Stimulated activated CD4-positive, alpha-beta T cell treated with anti-CD3 and anti-CD28 coated beads, TNF-alpha, amount 100 ng/mL, for 48 hours (primary cell): ENCODE data around the gene NLRP9.
"Not testable (repeated sequence)": the region's sequence is repeated elsewhere in the genome, so short reads cannot be mapped to it uniquely, and the experiment has no call there.

Experiments
- DNase-seq, 3 donors: peaks; one replicate each; pipeline ENCODE4 v3.0.0-alpha.2; 2020; ENCODE audit warnings: low read depth in 3 of 3

Gene NLRP9

DNA sequence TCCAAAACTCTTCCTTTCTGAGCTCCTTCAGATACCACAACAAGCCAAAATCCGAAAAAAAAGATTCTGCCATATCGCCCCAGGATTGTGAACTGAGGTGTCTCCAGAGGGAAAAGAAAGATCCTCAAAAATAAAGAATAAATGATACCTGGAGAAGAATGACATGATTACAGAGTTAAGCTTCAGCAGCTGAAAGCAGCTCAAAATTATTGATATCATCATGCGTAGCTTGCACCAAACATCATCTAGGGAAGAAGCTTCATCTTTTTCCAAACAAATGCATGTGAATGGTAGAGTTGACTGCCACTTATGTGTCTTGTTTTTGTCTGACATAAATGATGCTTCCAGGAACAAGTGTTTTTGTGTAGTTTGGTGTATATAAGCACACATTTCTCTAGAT is at the start of gene NLRP9:
NLRP9 (minus strand) TSS at position 101 of the 400 bp plus-strand sequence; CDS start at position 73, 28 bp downstream.
- DNase-seq = no peak

DNA sequence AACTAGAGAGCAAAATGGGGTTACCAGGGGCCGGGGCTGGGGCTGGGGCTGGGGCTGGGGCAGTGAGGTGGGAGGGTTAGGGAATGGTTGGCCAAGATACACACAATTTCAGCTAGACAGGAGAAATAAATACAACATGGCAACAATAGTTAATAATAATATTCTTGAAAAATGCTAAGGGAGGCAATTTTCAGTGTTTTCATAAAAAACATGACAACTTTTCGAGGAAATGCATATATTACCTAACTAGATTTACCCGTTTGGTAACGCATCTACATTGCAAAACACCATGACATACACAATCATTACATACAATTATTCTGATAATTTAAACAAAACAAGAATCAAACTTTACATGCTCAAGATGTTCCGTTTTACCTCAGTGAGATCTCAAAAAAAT is 42.9 kb upstream of the NLRP9 start:
- DNase-seq = no peak

DNA sequence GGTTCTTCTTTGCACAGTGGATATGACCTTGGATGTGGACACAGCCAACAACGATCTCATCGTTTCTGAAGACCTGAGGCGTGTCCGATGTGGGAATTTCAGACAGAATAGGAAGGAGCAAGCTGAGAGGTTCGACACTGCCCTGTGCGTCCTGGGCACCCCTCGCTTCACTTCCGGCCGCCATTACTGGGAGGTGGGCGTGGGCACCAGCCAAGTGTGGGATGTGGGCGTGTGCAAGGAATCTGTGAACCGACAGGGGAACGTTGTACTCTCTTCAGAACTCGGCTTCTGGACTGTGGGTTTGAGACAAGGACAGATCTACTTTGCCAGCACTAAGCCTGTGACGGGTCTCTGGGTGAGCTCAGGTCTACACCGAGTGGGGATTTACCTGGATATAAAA is 40.1 kb upstream of the NLRP9 start:
- DNase-seq = no peak

DNA sequence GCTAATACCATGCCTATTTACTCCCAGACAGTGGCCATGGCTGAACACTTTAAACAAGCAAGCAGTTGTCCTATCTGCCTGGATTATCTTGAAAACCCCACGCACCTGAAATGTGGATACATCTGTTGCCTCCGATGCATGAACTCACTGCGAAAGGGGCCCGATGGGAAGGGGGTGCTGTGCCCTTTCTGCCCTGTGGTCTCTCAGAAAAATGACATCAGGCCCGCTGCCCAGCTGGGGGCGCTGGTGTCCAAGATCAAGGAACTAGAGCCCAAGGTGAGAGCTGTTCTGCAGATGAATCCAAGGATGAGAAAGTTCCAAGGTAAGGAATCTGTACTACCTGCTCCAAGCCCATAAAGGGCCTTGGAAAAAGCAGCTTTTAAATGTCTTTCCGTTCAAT is 39.3 kb upstream of the NLRP9 start:
- no peak for DNase-seq

DNA sequence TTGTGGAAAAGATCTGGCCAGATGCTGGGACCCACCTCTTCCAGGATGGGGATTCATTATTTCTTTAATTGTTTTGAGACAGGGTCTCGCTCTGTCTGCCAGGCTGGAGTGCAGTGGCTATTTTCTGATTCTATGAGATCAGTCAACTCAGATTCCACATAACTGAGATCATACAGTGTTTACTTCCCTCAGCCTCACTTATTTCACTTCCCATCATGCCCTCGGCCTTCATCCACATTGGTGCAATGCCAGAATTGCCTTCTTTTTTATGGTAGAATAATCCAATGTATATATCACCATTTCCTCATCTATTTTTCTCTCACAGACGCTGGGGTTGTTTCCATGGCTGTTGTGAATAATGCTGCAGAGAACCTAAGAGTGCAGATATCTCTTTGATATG is 31.4 kb upstream of the NLRP9 start:
- DNase-seq = not testable (repeated sequence)

DNA sequence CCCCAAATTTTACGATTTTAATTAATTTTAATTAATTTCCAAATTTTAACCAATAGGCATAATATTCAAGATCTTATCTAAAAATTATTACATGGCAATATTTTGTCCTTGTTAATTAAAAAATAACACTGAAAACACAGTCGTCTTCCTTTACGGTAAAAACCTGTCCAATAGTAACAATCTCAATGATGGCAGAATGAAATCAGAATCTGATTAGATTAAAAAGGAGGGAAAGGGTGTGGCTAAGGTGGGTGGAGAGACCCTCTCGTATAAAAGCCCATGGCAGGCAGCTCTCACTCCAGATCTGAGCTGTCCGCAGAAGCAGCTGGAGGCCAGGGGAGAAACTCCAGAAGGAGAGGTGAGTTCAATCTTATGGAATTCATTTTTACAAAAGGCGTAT is 30.6 kb upstream of the NLRP9 start, which contains the start of gene RFPL4AL1:
RFPL4AL1 (plus strand) TSS at position 301 of the 400 bp plus-strand sequence. CDS start 2,687 bp downstream, outside the sequence.
- DNase-seq = not testable (repeated sequence)

DNA sequence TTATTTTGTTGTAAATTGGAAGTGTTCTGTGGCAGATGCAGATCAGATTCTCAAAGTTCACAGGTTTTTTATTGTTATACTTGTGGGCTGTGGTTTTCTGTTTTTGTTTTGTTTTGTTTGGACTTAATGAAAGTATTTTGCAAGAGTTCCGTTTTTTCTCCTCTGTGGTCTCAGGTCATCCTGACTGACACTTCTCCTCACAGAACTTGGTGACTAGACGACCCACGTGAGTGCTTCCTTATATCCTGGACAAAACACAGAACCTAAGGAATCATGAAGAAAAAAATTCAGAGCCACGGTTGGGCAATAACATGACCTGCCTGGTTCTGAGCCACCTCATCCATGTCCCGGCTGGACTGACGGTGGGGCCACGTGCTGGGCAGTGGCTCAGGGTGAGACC is 28.3 kb upstream of the NLRP9 start:
- no peak for DNase-seq

DNA sequence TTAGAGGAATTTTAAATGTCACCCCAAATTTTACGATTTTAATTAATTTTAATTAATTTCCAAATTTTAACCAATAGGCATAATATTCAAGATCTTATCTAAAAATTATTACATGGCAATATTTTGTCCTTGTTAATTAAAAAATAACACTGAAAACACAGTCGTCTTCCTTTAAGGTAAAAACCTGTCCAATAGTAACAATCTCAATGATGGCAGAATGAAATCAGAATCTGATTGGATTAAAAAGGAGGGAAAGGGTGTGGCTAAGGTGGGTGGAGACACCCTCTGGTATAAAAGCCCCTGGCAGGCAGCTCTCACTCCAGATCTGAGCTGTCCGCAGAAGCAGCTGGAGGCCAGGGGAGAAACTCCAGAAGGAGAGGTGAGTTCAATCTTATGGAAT is 20.6 kb upstream of the NLRP9 start, which contains the start of gene RFPL4A:
RFPL4A (plus strand) TSS at position 301 of the 400 bp plus-strand sequence. CDS start 2,704 bp downstream, outside the sequence.
- DNase-seq = not testable (repeated sequence)

DNA sequence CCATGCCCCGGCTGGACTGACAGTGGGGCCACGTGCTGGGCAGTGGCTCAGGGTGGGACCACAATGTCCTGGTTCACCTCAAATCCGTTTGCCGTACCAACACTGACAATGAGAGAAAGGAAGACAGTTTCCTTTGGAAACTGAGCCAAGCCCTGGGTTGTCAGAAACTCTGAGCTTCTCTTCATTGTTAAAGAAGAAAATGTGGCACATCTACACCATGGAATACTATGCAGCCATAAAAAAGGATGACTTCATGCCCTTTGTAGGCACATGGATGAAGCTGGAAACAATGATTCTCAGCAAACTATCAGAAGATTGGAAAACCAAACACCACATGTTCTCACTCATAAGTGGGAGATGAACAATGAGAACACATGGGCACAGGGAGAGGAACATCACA is 18.6 kb upstream of the NLRP9 start:
- DNase-seq = not testable (repeated sequence)

DNA sequence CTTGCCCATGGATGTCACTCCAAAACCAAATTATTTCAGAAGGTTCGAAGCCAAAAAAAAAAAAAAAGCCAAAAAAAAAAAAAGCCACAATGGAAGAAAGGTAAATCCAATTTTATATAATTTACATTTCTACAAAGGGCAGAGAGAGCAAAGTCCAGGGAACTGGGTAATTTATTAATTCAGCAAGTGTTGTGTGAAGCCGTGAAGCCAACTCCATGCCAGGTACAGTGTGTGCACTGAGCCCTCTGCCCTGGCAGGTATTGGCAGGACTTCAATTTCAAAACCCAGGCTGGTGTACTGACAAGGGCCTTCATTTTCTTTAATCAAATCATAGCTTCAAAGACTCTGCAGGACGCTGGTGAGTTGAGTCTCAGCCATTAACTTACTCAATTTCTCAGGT is 15.2 kb upstream of the NLRP9 start:
- no peak for DNase-seq

DNA sequence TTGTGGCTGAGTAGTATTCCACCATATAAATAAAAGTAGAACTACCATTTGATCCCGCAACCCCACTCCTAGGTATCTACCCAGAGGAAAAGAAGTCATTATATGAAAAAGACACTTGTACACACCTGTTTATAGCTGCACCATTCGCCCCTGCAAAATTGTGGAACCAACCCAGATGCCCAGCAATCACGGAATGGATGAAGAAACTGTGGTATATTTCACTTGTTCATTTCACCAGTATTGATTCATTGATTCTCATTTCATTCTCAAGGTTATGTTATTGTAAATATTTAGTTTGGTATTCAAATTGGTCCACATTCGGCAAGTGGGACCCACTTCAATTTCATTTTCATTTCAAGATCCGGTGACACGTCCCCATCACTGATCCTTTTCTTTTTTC is 12.5 kb upstream of the NLRP9 start:
- no peak for DNase-seq

DNA sequence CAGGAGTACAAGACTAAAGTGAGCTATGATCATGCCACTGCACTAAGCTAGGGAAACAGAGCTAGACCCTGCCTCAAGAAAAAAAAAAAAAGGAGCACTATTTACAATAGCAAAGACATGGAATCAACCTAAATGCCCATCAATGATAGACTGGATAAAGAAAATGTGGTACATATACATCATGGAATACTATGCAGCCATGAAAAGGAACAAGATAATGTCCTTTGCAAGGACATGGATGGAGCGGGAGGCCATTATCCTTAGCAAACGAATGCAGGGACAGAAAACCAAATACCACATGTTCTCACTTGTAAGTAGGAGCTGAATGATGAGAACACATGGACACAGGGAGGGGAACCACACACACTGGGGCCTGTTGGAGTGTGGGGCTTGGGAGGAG is 7.8 kb downstream of the NLRP9 start:
- DNase-seq = not testable (repeated sequence)

DNA sequence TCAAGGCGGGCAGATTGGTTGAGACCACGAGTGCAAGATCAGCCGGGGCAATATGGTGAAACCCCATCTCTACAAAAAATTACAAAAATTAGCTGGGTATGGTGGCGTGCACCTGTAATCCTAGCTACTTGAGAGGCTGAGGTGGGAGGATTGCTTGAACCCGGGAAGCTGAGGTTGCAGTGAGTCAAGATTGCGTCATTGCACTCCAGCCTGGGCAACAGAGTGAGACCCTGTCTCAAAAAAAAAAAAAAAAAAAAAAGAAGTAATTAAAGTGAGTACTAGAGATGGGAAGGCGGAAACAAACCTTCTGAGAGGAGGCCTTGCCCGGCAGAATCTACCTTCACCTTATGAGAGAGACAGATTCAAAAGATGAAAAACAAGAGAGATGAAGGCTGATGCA is 14.7 kb downstream of the NLRP9 start:
- DNase-seq = no peak

DNA sequence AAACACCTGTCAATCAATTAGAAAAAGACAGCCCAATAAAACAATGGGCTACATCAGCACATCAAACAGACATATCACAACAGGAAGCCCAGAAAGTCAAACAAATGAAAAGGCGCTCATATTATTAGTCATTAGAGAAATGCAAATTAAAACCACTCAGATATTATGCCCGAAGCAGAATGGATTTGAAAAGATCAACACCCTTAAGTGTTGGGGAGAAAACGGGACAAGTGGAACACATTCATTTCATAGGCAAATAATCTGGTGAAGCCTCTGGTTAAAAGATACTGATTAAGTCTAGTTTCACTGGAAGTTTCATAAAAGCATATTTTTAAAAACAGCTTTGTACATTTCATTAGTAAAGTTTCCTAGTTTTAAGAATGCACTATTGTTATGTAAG is 17.4 kb downstream of the NLRP9 start:
- DNase-seq = no peak

DNA sequence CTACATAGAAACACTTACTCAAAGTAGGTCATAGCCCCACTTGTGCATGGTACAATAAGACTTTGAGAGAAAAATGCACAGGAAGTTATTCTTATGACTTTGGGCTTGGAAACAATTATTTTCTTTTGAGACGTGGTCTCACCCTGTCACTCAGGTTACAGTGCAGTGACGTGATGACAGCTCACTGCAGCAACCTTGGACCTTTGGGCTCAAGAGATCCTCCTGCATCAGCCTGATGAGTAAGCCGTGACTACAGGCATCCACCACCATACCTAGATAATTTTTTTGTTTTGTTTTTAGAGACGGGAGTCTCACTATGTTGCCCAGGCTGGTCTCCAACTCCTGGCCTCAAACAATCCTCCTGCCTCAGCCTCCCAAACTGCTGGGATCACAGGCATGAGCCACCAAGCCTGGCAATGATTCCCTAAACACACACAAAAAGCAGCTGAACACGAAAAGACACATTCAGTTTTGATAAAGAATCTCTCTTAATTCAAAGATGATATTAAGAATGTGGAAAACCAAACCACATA is 17.9 kb downstream of the NLRP9 start:
- no peak for DNase-seq

DNA sequence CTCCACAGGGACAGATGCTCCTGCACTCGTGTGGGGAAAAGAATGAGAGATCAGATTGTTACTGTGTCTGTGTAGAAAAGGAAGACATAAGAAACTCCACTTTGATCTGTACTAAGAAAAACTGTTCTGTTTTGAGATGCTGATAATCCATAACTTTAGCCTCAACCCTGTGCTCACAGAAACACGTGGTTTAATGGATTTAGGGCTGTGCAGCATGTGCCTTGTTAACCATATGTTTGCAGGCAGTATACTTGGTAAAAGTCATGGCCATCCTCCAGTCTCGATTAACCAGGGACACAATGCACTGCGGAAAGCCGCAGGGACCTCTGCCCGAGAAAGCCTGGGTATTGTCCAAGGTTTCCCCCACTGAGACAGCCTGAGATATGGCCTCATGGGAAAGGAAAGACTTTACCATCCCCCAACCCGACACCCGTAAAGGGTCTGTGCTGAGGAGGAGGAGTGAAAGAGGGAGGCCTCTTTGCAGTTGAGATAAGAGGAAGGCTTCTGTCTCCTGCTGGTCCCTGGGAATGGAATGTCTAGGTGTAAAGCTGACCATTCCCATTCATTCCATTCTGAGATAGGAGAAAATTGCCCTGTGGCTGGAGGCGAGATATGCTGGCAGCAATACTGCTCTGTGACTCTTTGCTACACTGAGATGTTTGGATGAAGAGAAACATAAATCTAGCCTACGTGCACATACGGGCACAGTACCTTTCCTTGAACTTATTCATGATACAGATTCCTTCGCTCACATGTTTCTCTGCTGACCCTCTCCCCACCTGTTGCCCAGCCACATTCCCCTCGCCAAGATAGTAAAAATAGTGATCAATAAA is 20.1 kb downstream of the NLRP9 start:
- not testable (repeated sequence) for DNase-seq

DNA sequence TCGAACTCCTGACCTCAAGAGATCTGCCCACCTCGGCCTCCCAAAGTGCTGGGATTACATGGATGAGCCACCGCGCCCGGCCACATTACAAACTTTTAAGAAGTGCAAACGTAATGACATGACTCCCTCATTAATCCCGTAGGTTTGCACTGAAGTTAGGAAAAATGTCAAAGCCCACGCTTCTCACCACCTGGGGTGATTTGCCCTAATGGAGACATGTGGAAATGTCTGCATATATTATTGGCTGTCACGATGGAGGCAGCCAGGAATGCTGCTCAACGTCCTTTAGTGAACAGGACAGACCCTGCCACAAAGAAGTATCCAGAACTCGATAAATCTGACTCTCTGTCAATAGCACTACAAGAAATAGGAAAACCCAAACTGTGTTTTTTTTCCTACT is 21.0 kb downstream of the NLRP9 start:
- no peak for DNase-seq

DNA sequence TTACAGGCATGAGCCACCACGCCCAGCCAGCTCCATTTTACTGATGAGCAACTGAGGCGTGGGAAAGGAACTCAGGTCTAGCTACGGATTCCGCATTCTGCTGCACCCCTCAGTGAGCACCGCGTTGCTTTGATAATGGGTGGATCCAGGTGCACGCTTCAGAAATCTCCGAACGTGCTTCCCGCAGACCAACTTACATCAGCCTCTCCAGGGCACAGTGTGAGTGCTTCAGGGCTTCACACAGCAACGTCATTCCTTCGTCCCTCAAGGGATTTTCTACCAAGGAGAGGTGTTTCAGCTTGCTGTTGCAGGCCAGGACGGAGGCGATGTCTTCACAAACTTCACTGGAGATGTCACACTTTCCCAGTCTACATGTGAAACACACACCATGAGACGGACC is 21.7 kb downstream of the NLRP9 start:
- no peak for DNase-seq

DNA sequence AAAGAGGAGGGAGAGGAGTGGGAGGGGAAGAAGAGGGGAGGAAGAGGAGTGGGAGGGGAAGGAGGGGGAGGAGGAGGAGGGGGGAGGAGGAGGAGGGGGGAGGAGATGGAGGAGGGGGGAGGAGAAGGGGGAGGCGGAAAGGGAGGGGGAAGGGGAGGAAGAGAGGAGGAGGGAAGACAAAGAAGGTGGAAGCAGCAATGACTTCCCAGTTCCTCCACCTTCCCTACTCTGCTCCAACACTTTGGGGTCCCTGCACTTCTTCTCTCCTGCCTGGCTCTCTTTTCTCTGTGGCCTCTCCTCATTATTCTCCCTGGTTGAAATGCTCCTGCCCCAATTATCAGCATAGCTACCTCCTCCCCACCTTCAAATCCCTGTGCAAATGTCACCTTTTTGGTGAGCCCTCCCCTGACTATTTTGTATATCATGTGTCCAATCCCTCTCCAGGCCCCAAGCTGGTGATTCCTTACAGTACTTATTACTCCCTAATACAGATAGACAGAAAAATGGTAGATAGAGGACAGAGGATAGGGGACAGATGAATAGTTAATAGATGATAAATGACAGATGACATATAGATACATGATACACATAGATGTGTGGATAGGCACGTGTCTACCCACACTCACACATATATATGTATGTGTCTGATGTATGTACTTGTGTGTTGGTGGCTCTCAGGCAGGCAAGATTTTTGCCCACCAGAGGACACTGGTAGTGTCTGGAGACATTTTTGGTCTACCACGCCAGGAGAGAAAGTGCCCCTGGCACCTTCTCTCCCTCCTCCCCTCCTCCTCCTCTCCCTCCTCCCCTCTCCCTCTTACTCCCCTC is 25.2 kb downstream of the NLRP9 start:
- DNase-seq = no peak

DNA sequence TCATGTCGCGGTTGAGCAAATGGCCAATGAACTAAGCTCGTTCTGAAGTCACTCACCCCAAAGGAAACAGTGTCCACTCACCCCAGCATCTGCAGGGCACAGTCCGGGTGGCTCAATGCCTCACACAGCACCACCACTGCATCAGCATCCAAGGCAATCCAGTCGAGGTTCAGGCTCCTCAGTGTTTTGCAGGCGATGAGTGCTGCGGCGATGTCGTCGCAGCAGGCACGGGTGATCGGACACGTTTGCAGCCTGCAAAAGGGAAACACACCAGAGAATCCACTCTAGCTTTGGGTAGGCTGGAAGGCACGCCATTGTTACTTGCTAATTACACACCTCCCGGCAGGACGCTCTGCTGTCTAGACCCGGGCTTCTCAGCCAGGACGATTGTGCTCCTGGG is 26.5 kb downstream of the NLRP9 start:
- DNase-seq = no peak

DNA sequence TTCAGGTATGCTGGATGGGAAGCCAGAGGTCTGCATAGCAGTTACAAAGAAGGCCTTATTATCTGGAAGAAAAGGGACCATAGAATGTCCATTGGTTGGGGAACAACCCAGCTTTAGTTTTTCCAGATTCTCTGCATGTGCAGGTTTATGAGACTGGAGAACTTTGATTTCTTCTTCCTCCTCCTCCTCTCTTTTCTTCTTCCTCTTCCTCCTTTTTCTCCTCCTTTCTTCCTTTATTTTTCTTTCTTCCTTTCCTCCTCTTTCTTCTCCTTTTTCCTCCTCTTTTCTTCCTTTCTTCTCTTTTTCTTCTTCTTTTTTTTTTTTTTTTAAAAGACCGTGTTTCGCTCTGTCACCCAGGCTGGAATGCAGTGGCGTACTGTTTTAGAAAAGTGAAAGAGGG is 32.2 kb downstream of the NLRP9 start:
- no peak for DNase-seq

DNA sequence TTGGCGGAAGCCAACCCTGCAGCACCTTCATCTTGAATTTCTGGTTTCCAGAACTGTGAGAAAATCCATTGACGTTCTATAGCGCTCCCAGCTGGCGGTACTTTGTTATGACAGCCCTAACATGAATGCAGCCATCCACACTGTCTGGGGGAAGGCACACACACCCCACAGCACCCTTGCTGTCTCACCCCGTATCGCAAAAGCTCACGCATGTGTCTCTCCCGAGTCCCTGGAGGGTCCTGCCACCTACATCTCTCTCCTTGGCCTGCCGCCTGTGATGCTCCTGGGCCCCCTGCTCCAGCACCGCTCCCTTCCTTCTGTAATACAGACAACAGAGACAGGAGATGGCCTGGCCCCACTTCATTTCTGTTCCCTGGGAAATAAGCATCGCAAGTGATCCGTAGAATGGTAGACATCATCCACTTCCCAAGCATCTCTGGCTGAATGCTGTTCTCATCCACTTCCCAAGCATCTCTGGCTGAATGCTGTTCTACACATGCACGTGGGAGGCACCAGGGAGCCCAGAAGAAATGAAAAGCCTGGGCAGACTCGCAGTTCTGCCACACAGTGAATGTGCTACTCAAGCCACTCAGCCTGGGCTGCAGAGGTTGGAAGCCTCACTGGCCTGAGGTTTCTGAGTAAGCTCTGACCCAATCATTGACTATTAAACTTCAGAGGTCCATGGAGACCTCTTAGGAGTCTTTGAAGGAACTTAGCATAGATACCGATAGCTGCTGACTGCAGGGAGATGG is 33.5 kb downstream of the NLRP9 start:
- no peak for DNase-seq
